HEK293 (cell line): Measurements from ENCODE around the gene NOS1AP.

Source experiments
- CTCF ChIA-PET: fragments of 350-600 bp; formaldehyde crosslinking; extraction: SDS; loops from one replicate; lab custom pipeline; 2021; ENCODE audit warnings: antibody characterized with exemption; lab: Yijun Ruan, JAX
- POLR2A ChIA-PET: fragments of 300-600 bp; formaldehyde crosslinking; extraction: SDS; loops from one replicate; lab custom pipeline; 2020; ENCODE audit warnings: antibody characterized with exemption, inconsistent platforms; lab: Yijun Ruan, JAX
- H3K27ac ChIP-seq: fragments of 200-500 bp; sonication (Bioruptor generic); 2 replicates; pipeline ENCODE4 v1.5.1; 2014; ENCODE audit warnings: low read depth, low read length, control low read depth, inconsistent platforms; ENCODE audit errors: extremely low read depth
- H3K36me3 ChIP-seq, 2 experiments: fragments of 200-500 bp in 1 of 2; sonication (Bioruptor generic) in 1 of 2; 1 replicate in 1 of 2; 2 replicates in 1 of 2; pipeline ENCODE4 v1.5.1; 2014 to 2017; ENCODE audit warnings: inconsistent platforms in 2 of 2, low read length in 2 of 2; ENCODE audit not compliant: control insufficient read depth in 2 of 2, insufficient read depth in 1 of 2
- H3K4me1 ChIP-seq: fragments of 200-500 bp; sonication (Bioruptor generic); 2 replicates; pipeline ENCODE4 v1.5.1; 2014; ENCODE audit warnings: mild to moderate bottlenecking, low read length, inconsistent platforms; ENCODE audit not compliant: control insufficient read depth, insufficient read depth
- H3K4me3 ChIP-seq: 2 replicates; pipeline ENCODE4 v1.5.1; 2011; ENCODE audit warnings: low read depth, mild to moderate bottlenecking, control low read depth, low read length, moderate library complexity
- H3K9me3 ChIP-seq: fragments of 200-500 bp; sonication (Bioruptor generic); 2 replicates; pipeline ENCODE4 v1.5.1; 2014; ENCODE audit warnings: low read depth, low read length, inconsistent platforms; ENCODE audit not compliant: control insufficient read depth, insufficient read depth
- GLIS2 ChIP-seq: fragments of 450-650 bp; formaldehyde crosslinking; IDR thresholded peaks from 2 replicates; pipeline ENCODE4 v1.5.1; 2016; ENCODE audit warnings: missing biosample characterization, missing genetic modification characterization
- KLF10 ChIP-seq: fragments of 450-650 bp; IDR thresholded peaks from 2 replicates; pipeline ENCODE4 v1.5.1; 2018; ENCODE audit warnings: missing biosample characterization, mild to moderate bottlenecking, missing genetic modification characterization
- KLF16 ChIP-seq: fragments of 450-650 bp; formaldehyde crosslinking; IDR thresholded peaks from 2 replicates; pipeline ENCODE4 v1.5.1; 2017; ENCODE audit warnings: missing biosample characterization, missing genetic modification characterization
- SALL2 ChIP-seq: fragments of 450-650 bp; formaldehyde crosslinking; IDR thresholded peaks from 2 replicates; pipeline ENCODE4 v1.5.0; 2017; ENCODE audit warnings: missing biosample characterization, mild to moderate bottlenecking, missing genetic modification characterization, borderline replicate concordance
- SP7 ChIP-seq: fragments of 450-650 bp; formaldehyde crosslinking; IDR thresholded peaks from 2 replicates; pipeline ENCODE4 v1.5.1; 2016; ENCODE audit warnings: missing biosample characterization, missing genetic modification characterization
- TCF7L2 ChIP-seq: IDR thresholded peaks from 2 replicates; pipeline ENCODE4 v1.6.1; 2011; ENCODE audit warnings: low read depth, mild to moderate bottlenecking, inconsistent platforms, low read length, moderate library complexity, borderline replicate concordance
- ZNF211 ChIP-seq: fragments of 450-650 bp; formaldehyde crosslinking; IDR thresholded peaks from 2 replicates; pipeline ENCODE4 v1.5.1; 2016; ENCODE audit warnings: low read depth, missing biosample characterization, missing genetic modification characterization
- ZNF24 ChIP-seq: fragments of 450-650 bp; formaldehyde crosslinking; IDR thresholded peaks from 2 replicates; pipeline ENCODE4 v1.5.1; 2016; ENCODE audit warnings: missing biosample characterization, missing genetic modification characterization
- ZNF266 ChIP-seq: fragments of 450-650 bp; formaldehyde crosslinking; IDR thresholded peaks from 2 replicates; pipeline ENCODE4 v1.5.1; 2016; ENCODE audit warnings: missing biosample characterization, missing genetic modification characterization, low read depth
- ZNF311 ChIP-seq: fragments of 450-650 bp; formaldehyde crosslinking; IDR thresholded peaks from 2 replicates; pipeline ENCODE4 v1.5.1; 2017; ENCODE audit warnings: missing biosample characterization, missing genetic modification characterization, borderline replicate concordance
- ZNF48 ChIP-seq: fragments of 450-650 bp; formaldehyde crosslinking; IDR thresholded peaks from 2 replicates; pipeline ENCODE4 v1.5.1; 2016; ENCODE audit warnings: missing biosample characterization, missing genetic modification characterization
- ZNF600 ChIP-seq: fragments of 450-650 bp; formaldehyde crosslinking; IDR thresholded peaks from 2 replicates; pipeline ENCODE4 v1.5.1; 2016; ENCODE audit warnings: missing biosample characterization, missing genetic modification characterization
- ZNF629 ChIP-seq: fragments of 450-650 bp; formaldehyde crosslinking; IDR thresholded peaks from 2 replicates; pipeline ENCODE4 v1.5.1; 2017; ENCODE audit warnings: missing biosample characterization, missing genetic modification characterization
- ZNF768 ChIP-seq: fragments of 450-650 bp; formaldehyde crosslinking; IDR thresholded peaks from 2 replicates; pipeline ENCODE4 v1.5.1; 2018; ENCODE audit warnings: missing biosample characterization, mild to moderate bottlenecking, missing genetic modification characterization
- ZNF776 ChIP-seq: fragments of 450-650 bp; formaldehyde crosslinking; IDR thresholded peaks from 2 replicates; pipeline ENCODE4 v1.5.0; 2017; ENCODE audit warnings: missing biosample characterization, missing genetic modification characterization, borderline replicate concordance
- ZNF792 ChIP-seq: fragments of 450-650 bp; formaldehyde crosslinking; IDR thresholded peaks from 2 replicates; pipeline ENCODE4 v1.5.1; 2016; ENCODE audit warnings: missing biosample characterization, missing genetic modification characterization
- TF ChIP-seq, protein P1 (sequence below): fragments of 450-650 bp; formaldehyde crosslinking; IDR thresholded peaks from 2 replicates; pipeline ENCODE4 v1.5.1; 2016; ENCODE audit warnings: missing biosample characterization, missing genetic modification characterization, borderline replicate concordance
- TF ChIP-seq, protein P2 (sequence below): fragments of 450-650 bp; formaldehyde crosslinking; IDR thresholded peaks from 2 replicates; pipeline ENCODE4 v1.5.1; 2016; ENCODE audit warnings: missing biosample characterization, missing genetic modification characterization
- TF ChIP-seq, protein P3 (sequence below): fragments of 450-650 bp; formaldehyde crosslinking; IDR thresholded peaks from 2 replicates; pipeline ENCODE4 v1.5.1; 2016; ENCODE audit warnings: missing biosample characterization, missing genetic modification characterization
- TF ChIP-seq, protein P4 (sequence below): IDR thresholded peaks from 2 replicates; pipeline ENCODE4 v1.6.1; 2011; ENCODE audit warnings: mild to moderate bottlenecking, low read depth, low read length, borderline replicate concordance
- TF ChIP-seq, protein P5 (sequence below): fragments of 450-650 bp; formaldehyde crosslinking; IDR thresholded peaks from 2 replicates; pipeline ENCODE4 v1.5.1; 2017; ENCODE audit warnings: missing biosample characterization, mild to moderate bottlenecking, missing genetic modification characterization, moderate library complexity

Gene NOS1AP

DNA sequence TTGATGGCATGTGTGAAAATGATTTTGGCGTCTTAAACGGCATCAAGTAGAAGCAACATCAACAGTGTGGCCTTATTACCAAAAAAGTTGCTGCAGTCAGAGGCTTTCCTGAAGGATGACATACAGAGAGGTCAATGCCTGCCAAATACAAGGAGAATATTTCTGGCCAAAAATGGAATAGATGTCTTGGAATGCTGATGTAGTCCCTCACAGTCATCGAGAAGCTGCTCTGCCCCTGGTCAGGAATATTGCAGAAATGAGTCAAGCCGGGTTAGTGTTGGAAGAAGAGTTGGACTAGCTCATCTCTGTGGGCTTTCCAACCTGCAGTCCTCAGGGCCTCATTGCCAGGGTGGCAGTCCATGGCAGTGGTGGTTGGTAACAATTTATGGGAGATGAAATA is 42.1 kb downstream of the NOS1AP start:
- Histone ChIP-seq H3K27ac (no peak overlapping the region), H3K4me1 (no peaks in the 10 kb centered on the region), H3K9me3 (no peaks in the 10 kb centered on the region), H3K36me3 (no peaks in the 10 kb centered on the region), H3K4me3 (no peak overlapping the region)
- ChIA-PET CTCF (no interaction called here), POLR2A (no interaction called here)
- TF ChIP-seq ZNF600 (tag by site-specific recombination) = peak; percentile 25; the same call in 1 of the 2 replicates
- no peak for TF ChIP-seq KLF16

DNA sequence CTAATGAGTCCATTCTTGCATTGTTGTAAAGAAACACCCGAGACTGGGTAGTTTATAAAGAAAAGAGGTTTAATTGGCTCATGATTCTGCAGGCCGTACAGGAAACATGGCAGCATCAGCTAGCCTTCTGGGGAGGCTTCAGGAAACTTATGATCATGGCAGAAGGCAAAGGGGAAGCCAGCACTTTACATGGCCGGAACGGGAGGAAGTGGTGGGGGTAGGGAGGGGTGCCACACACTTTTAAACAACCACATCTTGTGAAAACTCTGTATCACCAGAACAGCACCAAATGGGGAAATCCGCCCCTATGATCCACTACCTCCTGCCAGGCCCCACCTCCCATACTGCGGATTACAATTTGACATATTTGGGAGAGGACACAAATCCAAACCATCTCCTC is 43.9 kb downstream of the NOS1AP start:
- H3K36me3 ChIP-seq = no peaks in the 10 kb centered on the region
- H3K9me3 ChIP-seq = no peaks in the 10 kb centered on the region
- H3K4me3 ChIP-seq = no peak overlapping the region
- TF ChIP-seq ZNF792 (tag by site-specific recombination) (no peak), ZNF768 (tag by site-specific recombination) (no peak), ZNF311 (tag by site-specific recombination) (no peak), ZNF629 (tag by site-specific recombination) (no peak), TCF7L2 (no peak), ZNF24 (tag by site-specific recombination) (no peak), KLF10 (tag by site-specific recombination) (no peak), ZNF211 (tag by site-specific recombination) (no peak), ZNF266 (no peak), GLIS2 (no peak), ZNF776 (tag by site-specific recombination) (no peak), ZNF48 (tag by site-specific recombination) (no peak), SALL2 (tag by site-specific recombination) (no peak), SP7 (no peak)
- TF ChIP-seq, protein P1, sequence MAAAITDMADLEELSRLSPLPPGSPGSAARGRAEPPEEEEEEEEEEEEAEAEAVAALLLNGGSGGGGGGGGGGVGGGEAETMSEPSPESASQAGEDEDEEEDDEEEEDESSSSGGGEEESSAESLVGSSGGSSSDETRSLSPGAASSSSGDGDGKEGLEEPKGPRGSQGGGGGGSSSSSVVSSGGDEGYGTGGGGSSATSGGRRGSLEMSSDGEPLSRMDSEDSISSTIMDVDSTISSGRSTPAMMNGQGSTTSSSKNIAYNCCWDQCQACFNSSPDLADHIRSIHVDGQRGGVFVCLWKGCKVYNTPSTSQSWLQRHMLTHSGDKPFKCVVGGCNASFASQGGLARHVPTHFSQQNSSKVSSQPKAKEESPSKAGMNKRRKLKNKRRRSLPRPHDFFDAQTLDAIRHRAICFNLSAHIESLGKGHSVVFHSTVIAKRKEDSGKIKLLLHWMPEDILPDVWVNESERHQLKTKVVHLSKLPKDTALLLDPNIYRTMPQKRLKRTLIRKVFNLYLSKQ (tag by site-specific recombination) = no peak
- TF ChIP-seq, protein P2, sequence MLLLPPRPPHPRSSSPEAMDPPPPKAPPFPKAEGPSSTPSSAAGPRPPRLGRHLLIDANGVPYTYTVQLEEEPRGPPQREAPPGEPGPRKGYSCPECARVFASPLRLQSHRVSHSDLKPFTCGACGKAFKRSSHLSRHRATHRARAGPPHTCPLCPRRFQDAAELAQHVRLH (tag by site-specific recombination) = no peak
- TF ChIP-seq, protein P3, sequence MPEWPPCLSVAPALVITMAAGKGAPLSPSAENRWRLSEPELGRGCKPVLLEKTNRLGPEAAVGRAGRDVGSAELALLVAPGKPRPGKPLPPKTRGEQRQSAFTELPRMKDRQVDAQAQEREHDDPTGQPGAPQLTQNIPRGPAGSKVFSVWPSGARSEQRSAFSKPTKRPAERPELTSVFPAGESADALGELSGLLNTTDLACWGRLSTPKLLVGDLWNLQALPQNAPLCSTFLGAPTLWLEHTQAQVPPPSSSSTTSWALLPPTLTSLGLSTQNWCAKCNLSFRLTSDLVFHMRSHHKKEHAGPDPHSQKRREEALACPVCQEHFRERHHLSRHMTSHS (tag by site-specific recombination) = no peak
- TF ChIP-seq, protein P4, sequence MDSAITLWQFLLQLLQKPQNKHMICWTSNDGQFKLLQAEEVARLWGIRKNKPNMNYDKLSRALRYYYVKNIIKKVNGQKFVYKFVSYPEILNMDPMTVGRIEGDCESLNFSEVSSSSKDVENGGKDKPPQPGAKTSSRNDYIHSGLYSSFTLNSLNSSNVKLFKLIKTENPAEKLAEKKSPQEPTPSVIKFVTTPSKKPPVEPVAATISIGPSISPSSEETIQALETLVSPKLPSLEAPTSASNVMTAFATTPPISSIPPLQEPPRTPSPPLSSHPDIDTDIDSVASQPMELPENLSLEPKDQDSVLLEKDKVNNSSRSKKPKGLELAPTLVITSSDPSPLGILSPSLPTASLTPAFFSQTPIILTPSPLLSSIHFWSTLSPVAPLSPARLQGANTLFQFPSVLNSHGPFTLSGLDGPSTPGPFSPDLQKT = no peak
- TF ChIP-seq, protein P5, sequence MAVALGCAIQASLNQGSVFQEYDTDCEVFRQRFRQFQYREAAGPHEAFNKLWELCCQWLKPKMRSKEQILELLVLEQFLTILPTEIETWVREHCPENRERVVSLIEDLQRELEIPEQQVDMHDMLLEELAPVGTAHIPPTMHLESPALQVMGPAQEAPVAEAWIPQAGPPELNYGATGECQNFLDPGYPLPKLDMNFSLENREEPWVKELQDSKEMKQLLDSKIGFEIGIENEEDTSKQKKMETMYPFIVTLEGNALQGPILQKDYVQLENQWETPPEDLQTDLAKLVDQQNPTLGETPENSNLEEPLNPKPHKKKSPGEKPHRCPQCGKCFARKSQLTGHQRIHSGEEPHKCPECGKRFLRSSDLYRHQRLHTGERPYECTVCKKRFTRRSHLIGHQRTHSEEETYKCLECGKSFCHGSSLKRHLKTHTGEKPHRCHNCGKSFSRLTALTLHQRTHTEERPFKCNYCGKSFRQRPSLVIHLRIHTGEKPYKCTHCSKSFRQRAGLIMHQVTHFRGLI (tag by site-specific recombination) = no peak
- POLR2A ChIA-PET = no interaction called here
- no peak overlapping the region for H3K27ac ChIP-seq
- no peaks in the 10 kb centered on the region for H3K4me1 ChIP-seq
- CTCF ChIA-PET = no interaction called here
